GM18507 (cell line): ENCODE data around the gene CARS2.
"Not testable (repeated sequence)": the region's sequence is repeated elsewhere in the genome, so short reads cannot be mapped to it uniquely, and the experiment has no call there.

Experiments
- DNase-seq: peaks from one replicate; pipeline ENCODE4 v3.0.0; 2011; ENCODE audit warnings: low read depth; ENCODE audit not compliant: insufficient read length; ENCODE audit errors: extremely low spot score
- FAIRE-seq: peaks from 2 replicates; lab custom pipeline; 2011; peaks lifted over from hg19 to GRCh38; lab: Jason Lieb, UNC

Gene CARS2

GRCh38 chr13:110627761-110628476 lies 78.0 kb downstream of the CARS2 start:
- FAIRE-seq: no peak

DNA sequence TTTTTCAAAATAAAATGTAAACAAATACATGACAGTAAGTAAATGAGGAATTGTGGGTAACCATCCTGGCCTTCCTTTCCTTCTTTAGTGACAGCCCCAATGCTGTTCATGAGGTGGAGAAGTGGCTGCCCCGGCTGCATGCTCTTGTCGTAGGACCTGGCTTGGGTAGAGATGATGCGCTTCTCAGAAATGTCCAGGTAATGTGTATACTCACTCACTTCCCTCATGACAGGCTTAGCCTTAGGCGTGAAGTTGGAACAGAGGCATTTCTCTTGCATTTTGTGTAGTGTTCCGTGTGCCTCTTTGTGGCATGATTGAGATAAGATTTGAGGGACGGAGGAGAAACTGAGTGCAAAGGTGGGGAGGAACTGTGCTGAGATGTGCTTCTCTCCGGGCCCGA lies 78.6 kb downstream of the CARS2 start:
- DNase-seq: no peak
- FAIRE-seq: no peak

More at GRCh38 chr13:110627761-110628476, 78.0 kb downstream of the CARS2 start:
- DNase-seq: no peak

DNA sequence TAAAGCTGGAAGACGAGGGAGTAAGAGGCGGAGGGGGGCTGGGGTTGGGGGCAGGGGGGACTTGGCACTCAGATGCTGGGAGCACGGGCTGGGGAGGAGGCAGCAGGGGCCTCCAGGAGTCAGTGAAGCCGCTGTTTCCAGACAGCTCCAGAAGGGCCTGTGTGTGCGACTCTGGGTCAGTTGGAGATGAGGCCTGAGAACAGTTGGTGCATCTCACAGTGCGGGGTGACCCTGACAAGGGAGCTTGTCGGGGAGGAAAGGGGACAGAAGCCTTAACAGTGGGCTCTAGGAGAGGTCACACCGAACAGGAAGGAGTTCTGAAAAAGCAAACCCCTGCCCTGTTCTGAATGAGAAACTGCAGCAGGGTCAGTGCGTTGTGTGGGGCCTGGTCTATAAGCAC lies 79.4 kb downstream of the CARS2 start:
- no peak for DNase-seq
- no peak for FAIRE-seq

DNA sequence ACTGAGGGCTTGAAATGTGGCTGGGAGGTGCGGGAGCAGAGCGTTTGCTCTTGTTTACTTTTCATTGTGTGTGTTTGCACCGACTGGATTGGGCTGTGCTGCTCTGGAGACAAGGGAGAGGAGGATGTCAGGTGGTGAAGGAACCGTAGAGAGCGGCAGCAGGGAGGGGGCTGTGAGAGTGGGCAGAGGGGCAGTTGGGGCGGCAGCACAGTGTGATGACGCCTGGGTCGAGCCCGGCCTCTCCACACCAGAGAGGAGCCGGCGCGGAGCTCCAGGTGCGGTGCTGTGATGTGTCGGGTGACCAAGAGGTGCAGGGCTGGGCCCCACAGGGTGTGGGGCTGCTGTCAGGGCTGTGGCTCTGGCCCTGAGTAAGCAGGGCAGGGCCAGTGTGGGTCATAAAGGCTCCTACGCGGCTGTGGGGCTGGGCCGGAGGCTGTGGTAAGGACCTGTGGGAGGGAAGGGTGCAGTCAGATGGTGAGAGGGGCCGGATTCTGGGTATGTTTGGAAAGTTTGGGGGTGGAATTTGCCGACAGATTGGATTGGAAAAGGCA lies 80.1 kb downstream of the CARS2 start:
- DNase-seq (no peak), FAIRE-seq (no peak)

DNA sequence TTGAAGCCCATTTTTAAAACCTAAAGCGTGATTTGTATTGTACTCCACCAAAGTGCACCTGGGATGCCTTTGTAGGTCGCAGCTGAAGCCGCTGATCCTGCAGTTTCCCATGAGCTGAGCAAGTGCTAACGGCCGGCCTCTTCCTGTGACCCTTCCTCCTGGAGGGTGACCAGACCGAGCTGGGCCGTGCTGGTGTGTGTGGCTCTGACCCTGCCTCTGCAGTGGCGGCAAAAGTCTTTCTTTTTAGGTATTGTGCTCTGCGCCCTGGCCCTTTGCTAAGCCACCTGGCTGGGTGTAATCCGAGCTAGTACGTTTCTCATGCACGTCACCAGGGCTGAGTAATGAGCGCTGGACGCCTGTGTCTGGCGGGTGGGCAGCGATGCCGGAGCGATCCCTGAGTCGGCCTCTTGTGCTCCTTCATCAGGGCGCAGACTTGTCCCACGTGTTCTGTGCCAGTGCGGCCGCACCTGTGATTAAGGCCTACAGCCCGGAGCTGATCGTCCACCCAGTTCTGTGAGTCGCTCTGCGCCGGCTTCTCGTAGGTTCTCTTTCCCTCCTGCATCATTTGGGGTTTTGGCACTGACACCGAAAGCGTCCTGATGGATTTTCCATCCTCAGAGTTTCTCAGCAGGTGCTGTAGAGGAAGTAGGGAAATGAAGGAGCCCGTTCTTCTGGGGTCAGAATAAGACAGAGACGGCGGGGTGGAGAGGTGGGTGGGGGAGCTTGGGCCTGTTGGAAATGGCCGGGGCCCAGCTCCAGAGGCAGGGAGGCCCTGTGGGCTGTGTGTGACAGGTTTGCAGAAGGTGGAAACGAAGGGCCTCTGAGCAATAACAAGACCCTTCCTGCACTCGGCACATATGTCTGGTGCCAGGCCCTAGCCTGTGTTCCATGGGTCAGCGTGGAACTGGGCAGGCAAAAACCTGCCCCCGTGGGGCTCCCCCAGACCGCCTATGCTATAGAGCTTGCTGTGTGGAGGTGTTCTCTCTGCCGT lies 80.9 kb downstream of the CARS2 start:
- no peak for FAIRE-seq

DNA sequence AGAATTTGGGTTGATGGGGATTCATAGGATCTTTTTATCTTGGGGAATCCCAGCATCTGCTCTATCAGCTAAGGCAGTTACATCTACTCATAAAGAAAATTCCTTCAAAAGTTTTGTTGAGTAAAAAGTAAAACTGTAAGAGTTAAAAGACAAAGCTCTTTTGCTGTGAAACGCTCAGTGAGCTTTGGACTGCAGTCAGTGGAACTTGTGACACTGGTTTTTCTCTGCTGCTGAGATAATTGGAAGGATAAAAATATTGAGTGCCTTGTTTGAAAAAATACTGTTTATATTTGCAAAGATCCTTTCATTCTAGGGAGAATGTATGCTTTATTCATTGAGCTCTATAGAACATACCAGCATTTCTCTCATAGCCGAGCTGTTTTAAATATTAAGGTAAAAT lies 85.3 kb downstream of the CARS2 start:
- FAIRE-seq (no peak), DNase-seq (no peak)

More for the DNA sequence above, 80.9 kb downstream of the CARS2 start:
- no peak for DNase-seq

GRCh38 chr13:110618780-110619179 lies 87.1 kb downstream of the CARS2 start:
- FAIRE-seq: no peak
- no peak for DNase-seq

DNA sequence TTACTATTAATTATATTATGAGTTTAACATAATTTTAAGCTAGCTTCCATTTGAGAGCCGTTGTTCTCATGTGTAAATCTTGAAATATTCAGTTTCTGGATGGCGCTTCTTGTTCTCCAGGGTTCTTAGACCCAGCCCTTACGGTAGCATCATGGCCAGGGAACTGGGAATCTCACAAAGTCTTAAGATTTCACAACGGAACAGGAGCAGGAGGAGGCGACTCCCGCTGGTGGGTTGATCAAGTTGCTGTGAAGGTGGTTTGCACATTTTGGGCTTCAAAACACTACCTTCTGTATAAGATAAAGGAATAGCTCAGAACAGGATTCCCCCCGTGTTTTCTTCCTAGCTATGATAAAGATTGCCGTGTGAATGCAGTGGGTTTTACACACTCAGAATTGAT lies 87.7 kb downstream of the CARS2 start:
- DNase-seq (no peak), FAIRE-seq (no peak)

DNA sequence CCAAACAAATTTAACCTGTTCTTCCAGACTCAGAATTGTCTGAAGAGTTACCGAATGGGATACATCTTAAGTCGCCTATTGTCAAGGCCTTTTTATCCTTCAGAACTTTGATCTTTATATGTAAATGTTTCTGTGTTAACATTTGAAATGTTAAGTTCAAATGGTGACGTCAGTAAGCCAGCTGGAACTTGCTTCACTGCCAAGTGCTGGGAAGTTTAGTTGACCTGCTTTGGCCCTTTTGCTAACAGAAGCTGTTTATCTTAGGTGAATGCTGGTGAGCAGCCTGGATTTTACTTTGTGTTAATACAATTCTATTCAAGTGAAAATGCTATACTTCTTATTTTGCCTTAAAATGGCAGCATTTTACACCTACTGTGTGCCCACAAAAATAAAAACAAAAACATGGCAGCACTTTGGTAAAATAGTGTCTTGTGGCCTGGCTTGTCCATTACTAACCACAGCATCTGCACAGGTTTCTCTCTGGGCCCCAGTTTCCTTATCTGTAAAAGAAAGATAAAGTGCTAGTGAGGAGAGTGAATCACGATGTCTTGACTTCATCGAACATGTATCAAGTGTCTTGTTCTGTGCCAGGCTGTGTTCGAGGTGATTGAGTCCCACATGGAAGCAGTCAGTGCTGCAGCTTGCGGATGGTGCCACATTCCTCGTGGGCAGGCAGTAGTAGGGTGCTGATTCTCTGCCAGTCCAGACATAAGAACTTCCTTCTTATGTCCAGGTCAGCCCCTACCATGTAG lies 88.4 kb downstream of the CARS2 start:
- no peak for FAIRE-seq
- no peak for DNase-seq

DNA sequence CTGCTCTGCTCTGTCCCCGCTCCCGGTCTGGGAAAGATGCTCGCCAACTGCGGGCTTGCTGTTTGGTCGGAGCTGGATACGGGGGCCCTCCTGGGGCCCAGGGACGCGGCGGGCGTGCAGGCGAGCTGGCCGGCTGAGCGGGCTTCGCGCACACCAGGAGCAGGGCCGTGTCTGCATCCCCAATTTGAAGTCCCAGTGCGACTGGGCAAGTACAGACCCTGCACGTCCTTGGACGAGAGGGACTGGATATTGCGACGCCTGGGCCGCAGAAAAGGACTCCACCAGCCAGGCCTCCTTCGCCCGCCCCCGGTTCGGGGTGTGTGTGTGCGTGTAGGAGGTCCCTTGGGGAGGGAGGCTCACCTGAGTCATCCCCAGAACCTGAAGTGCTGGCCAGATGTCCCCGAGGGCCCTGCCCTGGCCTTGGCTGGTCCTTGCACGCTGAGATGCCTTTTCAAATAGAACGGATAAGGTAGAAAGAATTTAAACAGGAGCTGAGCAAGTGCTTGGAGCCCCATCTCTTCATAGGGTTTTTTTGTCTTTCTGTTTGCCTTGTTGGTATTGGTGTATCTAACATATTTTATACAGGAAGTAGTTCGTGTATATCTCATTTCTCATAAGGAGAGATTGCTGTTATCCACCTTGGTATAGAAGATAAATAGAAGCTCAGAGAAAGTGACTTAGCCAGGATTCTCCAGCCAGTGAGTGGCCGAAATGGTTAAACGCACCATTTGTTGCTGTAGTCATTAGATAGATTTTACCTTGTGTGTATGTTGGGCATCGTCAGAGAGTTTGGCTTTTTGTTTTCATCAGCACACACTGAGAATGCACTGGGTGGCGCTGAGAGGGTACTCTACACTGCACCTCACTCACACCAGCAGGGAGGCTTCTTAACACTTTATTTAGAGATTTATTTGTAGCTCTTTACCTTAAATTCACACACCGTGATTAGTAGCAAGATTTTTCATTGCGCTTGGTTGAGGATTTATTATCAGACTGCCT lies 89.5 kb downstream of the CARS2 start:
- peak; percentile 25 for DNase-seq
- peak; percentile 77 for FAIRE-seq

DNA sequence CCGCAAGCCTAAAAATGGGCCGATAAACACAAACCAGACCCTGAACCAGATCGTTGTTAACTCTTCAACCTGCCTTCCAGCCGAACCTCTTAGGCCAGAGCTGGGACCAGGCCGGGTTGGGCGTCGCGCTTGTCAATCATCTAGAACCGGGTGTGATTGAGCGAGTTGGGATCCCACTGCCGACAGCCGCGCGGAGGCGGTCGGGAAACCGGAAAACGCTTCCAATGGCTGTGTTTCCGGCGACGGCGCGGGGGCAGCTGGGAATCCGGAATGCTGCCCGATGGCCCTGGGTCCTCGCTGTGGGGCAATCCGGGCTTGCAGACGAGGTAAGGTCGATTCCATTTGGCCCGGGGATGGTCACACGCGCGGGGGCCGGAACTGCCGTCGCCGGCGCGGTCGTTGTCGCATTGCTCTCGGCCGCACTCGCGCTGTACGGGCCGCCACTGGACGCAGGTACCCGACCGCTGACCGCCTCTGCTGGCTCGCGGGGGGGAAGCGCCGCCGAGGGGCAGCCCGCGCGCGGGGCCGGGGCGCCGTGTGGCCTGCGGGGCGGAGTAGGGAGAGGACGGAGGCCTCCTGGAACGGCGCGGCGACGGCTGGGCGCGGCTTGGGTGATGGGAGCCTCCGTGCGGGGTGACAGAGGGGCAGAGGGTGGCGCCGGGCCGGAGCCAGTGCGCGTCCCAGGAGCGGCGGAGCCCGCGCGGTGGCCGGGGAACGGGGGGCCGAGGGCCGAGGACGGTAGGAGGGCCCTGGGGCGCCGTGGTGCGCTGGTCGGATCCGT lies 90.4 kb downstream of the CARS2 start, which contains the start of gene NAXD:
Gene NAXD, plus strand, starts transcription at position 224 of the 781 bp plus-strand sequence. Its CDS starts 57 bp downstream, at position 281.
- FAIRE-seq: peak; percentile 94
- DNase-seq: peak; percentile 95

DNA sequence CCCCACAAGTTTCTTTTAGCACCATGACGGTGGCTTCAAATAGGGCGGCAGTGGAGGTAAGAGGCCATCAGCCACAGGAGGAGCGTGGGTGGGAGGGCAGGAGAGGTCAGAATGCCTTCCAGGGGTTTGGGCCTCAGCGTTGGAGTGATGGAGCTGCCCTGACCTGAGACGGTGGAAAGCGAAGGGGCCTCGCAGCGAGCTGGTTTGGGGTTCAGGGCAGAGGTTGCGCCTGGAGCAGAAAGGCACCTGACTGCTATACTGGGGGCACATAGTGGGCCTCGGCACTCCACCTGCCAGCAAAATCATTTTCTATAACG lies 91.0 kb downstream of the CARS2 start:
- FAIRE-seq (no peak), DNase-seq (no peak)

- peak; percentile 92 for FAIRE-seq
- DNase-seq: peak; percentile 54
Observed at GRCh38 chr13:110610955-110611595, 94.8 kb downstream of the CARS2 start.

GRCh38 chr13:110607675-110608224 lies 98.2 kb downstream of the CARS2 start:
- DNase-seq (no peak), FAIRE-seq (peak; percentile 68)

- DNase-seq, FAIRE-seq: not testable (repeated sequence)
Observed at GRCh38 chr13:110606281-110606680, 99.6 kb downstream of the CARS2 start.

- FAIRE-seq: no peak
- no peak for DNase-seq
Observed at GRCh38 chr13:110605132-110605531, 100.8 kb downstream of the CARS2 start.

- DNase-seq (no peak), FAIRE-seq (no peak)
Observed at GRCh38 chr13:110600980-110601379, 104.9 kb downstream of the CARS2 start.
